Transverse colon (tissue), 3 donors: Measurements from ENCODE around the gene INO80E.

Experiments
- CTCF ChIP-seq, 5 experiments: fragments of 200-600 bp in 3 of 5; fragments of 450-650 bp in 2 of 5; sonication (generic) in 3 of 5; IDR thresholded peaks; 1 replicate in 2 of 5; 2 replicates in 3 of 5; pipeline ENCODE4 v1.5.1; 2016 to 2017; ENCODE audit warnings: antibody characterized with exemption in 5 of 5, inconsistent platforms in 3 of 5, mild to moderate bottlenecking in 2 of 5, moderate library complexity in 1 of 5
- POLR2A ChIP-seq: fragments of 450-650 bp; IDR thresholded peaks from one replicate; pipeline ENCODE4 v1.6.1; 2016; ENCODE audit warnings: antibody characterized with exemption, mild to moderate bottlenecking, moderate library complexity

- TF ChIP-seq CTCF (IDR thresholded peaks at IDR 0.05), result no peak
- TF ChIP-seq POLR2A, result no peak
Measured at GRCh38 chr16:30009990-30010843, 14.2 kb downstream of the INO80E start.
